ENCODE results near the gene POLR2J3. TPM values are rescaled to one million over a fixed set of nuclear protein-coding genes. Genes with fewer than 3 reads are reported as not detected.
"Not testable (repeated sequence)": the region's sequence is repeated elsewhere in the genome, so short reads cannot be mapped to it uniquely, and the experiment has no call there.

POLR2J3 gene
- total RNA-seq, 1 experiment from 2014 or later = 14.5 TPM

DNA sequence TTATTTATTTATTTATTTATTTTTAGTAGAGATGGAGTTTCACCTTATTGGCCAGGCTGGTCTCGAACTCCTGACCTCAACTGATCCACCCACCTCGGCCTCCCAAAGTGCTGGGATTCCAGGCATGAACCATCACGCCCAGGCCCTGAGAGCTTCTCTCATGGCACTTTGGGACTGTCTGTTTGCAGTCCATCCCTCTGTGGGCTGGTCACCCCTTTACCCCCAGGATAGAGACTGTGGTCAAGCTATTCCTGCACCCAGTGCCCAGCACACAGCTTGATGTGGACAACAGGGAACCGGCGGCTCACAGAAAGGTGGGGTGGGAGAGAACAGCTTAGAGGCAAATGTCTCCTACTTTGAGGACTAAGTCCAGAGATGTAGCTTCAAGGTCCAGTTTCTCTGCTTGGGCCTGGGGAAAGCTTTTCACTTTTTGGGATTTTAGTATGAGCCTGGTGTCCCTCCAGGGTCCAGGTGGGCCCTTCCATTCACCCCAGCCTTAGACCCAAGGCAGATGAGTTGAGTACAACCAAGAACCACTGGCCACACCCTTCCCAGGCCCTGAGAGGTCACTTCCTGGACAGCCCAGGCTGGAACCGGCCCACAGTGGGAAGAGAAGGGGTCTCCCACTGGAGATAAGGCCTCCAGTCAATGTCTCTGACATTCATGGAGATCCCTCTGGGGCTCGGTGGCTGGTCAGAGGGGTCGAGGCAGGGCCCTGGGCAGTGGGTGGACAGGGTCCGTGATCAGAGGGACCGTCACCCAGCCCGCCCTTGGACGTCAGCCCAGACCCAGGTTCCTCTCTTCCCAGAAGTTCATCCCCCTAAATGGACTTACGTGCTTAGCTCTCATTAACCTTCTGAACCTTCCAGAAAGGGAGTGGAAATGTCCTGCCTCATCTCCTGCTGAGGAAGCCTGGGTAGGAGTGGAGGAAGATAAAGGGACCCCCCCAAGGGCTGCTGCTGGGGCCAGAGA, 44.3 kb downstream of the POLR2J3 start:
- DNase-seq; H3K4me1 ChIP-seq (ENCODE audit: insufficient read depth, low read length); H3K27me3 ChIP-seq (ENCODE audit: low read length); CTCF ChIA-PET; BruUV-seq (replicated peaks); H3K27ac ChIP-seq (ENCODE audit: low read length); intact Hi-C loops (cut with micrococcal nuclease); H2AFZ ChIP-seq (ENCODE audit: low read length); H3K4me2 ChIP-seq (ENCODE audit: low read length); ATAC-seq; H3K9me2 ChIP-seq (replicated peaks; ENCODE audit: low read length); H3K9me3 ChIP-seq (ENCODE audit: low read length); H3K9ac ChIP-seq (ENCODE audit: low read length); POLR2A ChIA-PET (ENCODE audit: unreplicated experiment); H3K4me3 ChIP-seq (ENCODE audit: low read length); H3F3A ChIP-seq (ENCODE audit: low read length, unreplicated experiment); H3K79me2 ChIP-seq (ENCODE audit: low read length); H4K20me1 ChIP-seq (ENCODE audit: low read length); H3K36me3 ChIP-seq (ENCODE audit: low read depth, low read length): not testable (repeated sequence)

DNA sequence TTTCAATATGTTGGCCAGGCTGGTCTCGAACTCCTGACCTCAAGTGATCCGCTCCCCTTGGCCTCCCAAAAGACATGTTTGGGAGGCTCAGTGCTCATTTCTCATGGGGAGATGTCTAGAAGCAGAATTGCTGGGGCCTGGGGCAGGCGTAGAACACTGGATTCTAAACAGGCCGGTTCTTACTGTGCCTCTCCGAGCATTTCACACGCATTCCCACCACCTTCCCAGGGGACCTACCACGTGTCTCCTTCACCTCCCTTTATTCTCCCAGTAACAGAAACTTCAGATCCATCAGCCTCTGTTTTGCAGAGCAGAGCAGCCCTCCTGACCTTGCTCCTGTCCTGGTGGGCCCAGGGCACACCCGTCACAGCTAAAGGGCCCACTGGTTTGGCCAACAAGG, 45.2 kb downstream of the POLR2J3 start:
- DNase-seq; intact Hi-C loops (cut with micrococcal nuclease); H3K4me2 ChIP-seq (ENCODE audit: low read length); ATAC-seq; H3K4me3 ChIP-seq (ENCODE audit: low read length); H4K20me1 ChIP-seq (ENCODE audit: low read length); H3F3A ChIP-seq (ENCODE audit: low read length, unreplicated experiment); H3K9me2 ChIP-seq (replicated peaks; ENCODE audit: low read length); H3K9me3 ChIP-seq (ENCODE audit: low read length); H2AFZ ChIP-seq (ENCODE audit: low read length); H3K79me2 ChIP-seq (ENCODE audit: low read length); H3K4me1 ChIP-seq (ENCODE audit: insufficient read depth, low read length); H3K36me3 ChIP-seq (ENCODE audit: low read depth, low read length); H3K27ac ChIP-seq (ENCODE audit: low read length); H3K27me3 ChIP-seq (ENCODE audit: low read length); POLR2A ChIA-PET (ENCODE audit: unreplicated experiment); BruUV-seq (replicated peaks); H3K9ac ChIP-seq (ENCODE audit: low read length); CTCF ChIA-PET: not testable (repeated sequence)

DNA sequence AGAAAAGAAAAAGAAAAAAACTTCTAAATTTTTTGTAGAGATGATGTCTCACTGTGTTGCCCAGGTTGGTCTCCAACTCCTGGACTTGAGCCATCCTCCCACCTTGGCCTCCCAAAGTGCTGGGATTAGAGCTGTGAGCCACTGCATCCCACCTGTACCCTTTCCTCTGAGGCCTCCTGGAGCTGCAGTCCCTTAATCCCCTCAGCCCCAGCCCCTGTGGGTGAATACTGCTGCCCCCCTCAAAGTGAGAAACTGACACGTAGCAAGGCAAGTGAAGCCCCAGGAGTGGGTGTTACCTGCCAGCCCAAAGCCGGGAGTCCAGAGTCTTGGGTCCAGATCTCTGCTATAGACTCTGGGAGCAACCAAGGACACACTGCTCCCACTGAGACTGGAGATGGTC, 47.6 kb downstream of the POLR2J3 start:
- H3K36me3 ChIP-seq (ENCODE audit: low read depth, low read length); H3K79me2 ChIP-seq (ENCODE audit: low read length); H3K4me1 ChIP-seq (ENCODE audit: insufficient read depth, low read length); intact Hi-C loops (cut with micrococcal nuclease); H3K9ac ChIP-seq (ENCODE audit: low read length); H3F3A ChIP-seq (ENCODE audit: low read length, unreplicated experiment); H3K4me2 ChIP-seq (ENCODE audit: low read length); CTCF ChIA-PET; H3K27ac ChIP-seq (ENCODE audit: low read length); BruUV-seq (replicated peaks); H3K4me3 ChIP-seq (ENCODE audit: low read length); H4K20me1 ChIP-seq (ENCODE audit: low read length); ATAC-seq; H2AFZ ChIP-seq (ENCODE audit: low read length); H3K27me3 ChIP-seq (ENCODE audit: low read length); POLR2A ChIA-PET (ENCODE audit: unreplicated experiment); H3K9me3 ChIP-seq (ENCODE audit: low read length); H3K9me2 ChIP-seq (replicated peaks; ENCODE audit: low read length); DNase-seq: not testable (repeated sequence)

DNA sequence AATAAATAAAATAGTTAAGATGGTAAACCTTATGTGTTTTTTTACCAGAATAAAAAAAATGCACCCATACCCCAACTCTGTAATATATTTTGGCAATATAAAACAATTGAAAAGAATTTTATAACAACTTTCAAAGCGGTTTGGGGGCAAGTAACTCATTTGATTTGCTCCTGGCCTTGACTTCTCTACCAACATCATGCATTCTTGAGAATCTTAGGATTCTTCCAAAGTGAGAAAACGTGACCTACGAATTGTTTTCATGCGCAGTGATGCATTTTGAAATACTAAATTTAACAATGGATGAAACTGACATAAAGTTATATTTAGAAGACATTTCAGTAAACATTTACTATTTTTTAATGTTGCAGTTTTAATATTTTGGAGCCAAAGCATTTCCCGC, 51.6 kb downstream of the POLR2J3 start:
- H3K36me3 ChIP-seq (ENCODE audit: low read depth, low read length); POLR2A ChIA-PET (ENCODE audit: unreplicated experiment); H3F3A ChIP-seq (ENCODE audit: low read length, unreplicated experiment); BruUV-seq (replicated peaks); ATAC-seq; H4K20me1 ChIP-seq (ENCODE audit: low read length); H3K9me2 ChIP-seq (replicated peaks; ENCODE audit: low read length); intact Hi-C loops (cut with micrococcal nuclease); H3K27me3 ChIP-seq (ENCODE audit: low read length); DNase-seq; H3K4me3 ChIP-seq (ENCODE audit: low read length); H3K9me3 ChIP-seq (ENCODE audit: low read length); CTCF ChIA-PET; H3K27ac ChIP-seq (ENCODE audit: low read length); H3K9ac ChIP-seq (ENCODE audit: low read length); H3K79me2 ChIP-seq (ENCODE audit: low read length); H3K4me1 ChIP-seq (ENCODE audit: insufficient read depth, low read length); H2AFZ ChIP-seq (ENCODE audit: low read length); H3K4me2 ChIP-seq (ENCODE audit: low read length): not testable (repeated sequence)

DNA sequence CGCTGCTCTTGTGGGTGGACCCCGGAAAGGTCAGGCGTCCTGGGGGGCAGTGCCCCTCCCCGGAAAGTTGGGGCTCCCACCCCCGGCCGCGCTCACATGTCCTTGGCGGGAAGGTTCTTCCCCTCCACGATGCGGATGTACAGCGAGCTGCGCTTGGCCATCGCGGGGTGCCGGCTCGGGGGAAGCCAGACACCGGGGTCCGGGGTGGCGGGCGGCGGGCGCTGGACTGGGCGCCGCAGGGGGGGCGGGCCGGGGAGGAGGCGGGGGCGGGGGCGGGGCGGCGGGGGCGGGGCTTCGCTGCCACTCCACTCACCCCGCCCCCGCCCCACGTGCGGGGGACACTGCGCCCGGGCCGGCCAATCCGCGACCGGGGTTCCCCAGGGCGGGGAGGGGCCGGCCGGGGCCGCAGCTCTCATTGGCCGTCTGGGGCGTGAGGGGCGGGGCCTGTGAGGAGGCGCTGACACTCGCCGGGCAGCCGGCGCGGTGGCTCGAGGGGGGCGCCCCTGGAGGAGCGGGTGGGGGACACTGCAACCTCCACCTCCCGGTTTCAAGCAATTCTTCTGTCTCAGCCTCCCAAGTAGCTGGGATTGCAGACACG, 54.7 kb downstream of the POLR2J3 start, which contains the start of gene RASA4B:
Gene RASA4B, minus strand, starts transcription at position 228 of the 598 bp plus-strand sequence. Its CDS starts 67 bp downstream, at position 161.
- H4K20me1 ChIP-seq (ENCODE audit: low read length); BruUV-seq (replicated peaks); H3K4me3 ChIP-seq (ENCODE audit: low read length); H3K4me1 ChIP-seq (ENCODE audit: insufficient read depth, low read length); intact Hi-C loops (cut with micrococcal nuclease); H3K9me3 ChIP-seq (ENCODE audit: low read length); H3K4me2 ChIP-seq (ENCODE audit: low read length); H3K27ac ChIP-seq (ENCODE audit: low read length); H3K27me3 ChIP-seq (ENCODE audit: low read length); H3F3A ChIP-seq (ENCODE audit: low read length, unreplicated experiment); CTCF ChIA-PET; H3K9me2 ChIP-seq (replicated peaks; ENCODE audit: low read length); H3K9ac ChIP-seq (ENCODE audit: low read length); H3K36me3 ChIP-seq (ENCODE audit: low read depth, low read length); H2AFZ ChIP-seq (ENCODE audit: low read length); POLR2A ChIA-PET (ENCODE audit: unreplicated experiment); H3K79me2 ChIP-seq (ENCODE audit: low read length): not testable (repeated sequence)
- ATAC-seq (peak; percentile 92), DNase-seq (peak; percentile 0)
